ENCODE data around the gene CDH9.

Gene CDH9

DNA sequence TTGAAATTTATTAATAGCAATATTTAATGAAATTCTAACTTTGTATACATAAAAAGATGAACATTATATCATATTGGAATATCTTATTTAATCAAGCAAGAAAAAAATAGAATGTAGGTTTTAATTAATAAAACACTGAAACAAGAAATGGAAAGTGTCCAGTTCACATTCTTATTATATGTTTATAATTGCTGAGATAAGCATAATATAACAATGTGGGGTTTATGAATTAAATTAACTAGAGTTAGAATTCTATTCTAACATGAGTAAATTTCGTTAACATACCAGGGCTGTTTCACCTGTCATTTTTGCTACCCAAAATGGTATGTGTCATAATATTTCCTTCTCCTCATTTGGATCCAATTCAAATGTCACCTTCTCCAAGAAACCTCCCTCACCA, 12.3 kb downstream of the CDH9 start:
- H3K4me3 ChIP-seq (ENCODE audit: low read length in 2 of 2) = no peak overlapping the region
- no peak overlapping the region for H3K27ac ChIP-seq (ENCODE audit: low read depth in 2 of 2, low read length in 2 of 2)
- H3K9ac ChIP-seq (ENCODE audit: low read depth in 1 of 2, low read length in 2 of 2) = no peak overlapping the region
- H3K9me3 ChIP-seq (ENCODE audit: control insufficient read depth in 2 of 2, low read length in 2 of 2) = no peaks in the 10 kb centered on the region
- no peaks in the 10 kb centered on the region for H3K4me1 ChIP-seq (ENCODE audit: control insufficient read depth in 2 of 2, insufficient read depth in 2 of 2, low read length in 2 of 2)
- no peaks in the 10 kb centered on the region for H3K36me3 ChIP-seq (ENCODE audit: control insufficient read depth in 2 of 2, insufficient read depth in 2 of 2, low read length in 2 of 2)
- no peaks in the 10 kb centered on the region for H3K27me3 ChIP-seq (ENCODE audit: control insufficient read depth in 2 of 2, insufficient read depth in 2 of 2, low read length in 2 of 2)

DNA sequence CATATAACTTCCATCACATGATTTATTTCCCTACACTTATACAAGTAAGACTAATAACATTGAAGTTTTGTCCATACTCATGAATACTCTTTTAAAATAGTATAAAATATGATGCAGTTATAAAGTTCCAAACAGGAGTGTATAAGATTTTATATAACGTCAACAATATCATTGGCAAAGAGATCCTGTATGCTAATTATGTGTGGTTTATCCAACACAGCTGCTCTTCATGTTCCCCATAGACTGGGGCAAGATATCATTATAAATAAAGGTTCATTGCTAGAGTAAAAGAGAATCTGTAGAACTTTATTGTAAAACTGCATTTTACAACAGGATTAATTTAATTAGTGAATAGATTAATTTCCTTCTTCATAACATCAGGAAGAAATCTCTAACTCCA, 16.9 kb downstream of the CDH9 start:
- H3K27ac ChIP-seq (ENCODE audit: low read depth in 2 of 2, low read length in 2 of 2) = no peak overlapping the region

DNA sequence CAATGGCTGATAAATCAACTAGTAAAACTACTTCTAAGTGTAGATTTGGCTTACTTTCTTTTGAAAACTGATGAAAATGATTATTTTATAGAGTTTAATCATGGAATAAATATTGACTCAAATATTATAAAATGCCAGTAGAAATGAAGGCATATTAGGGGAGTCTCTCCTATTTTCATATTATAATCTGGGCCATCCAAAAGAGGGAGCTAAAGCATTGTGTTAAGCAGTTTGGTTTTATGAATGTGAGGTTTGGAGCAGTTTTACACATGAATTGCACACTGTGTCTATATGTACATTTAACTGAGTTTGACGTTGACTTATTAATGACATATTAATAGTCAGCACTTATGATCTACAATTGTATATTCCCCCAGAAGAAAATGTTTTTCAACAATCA, 17.4 kb downstream of the CDH9 start:
- H3K9ac ChIP-seq (ENCODE audit: low read depth in 1 of 2, low read length in 2 of 2) = no peak overlapping the region
- no peaks in the 10 kb centered on the region for H3K27me3 ChIP-seq (ENCODE audit: control insufficient read depth in 2 of 2, insufficient read depth in 2 of 2, low read length in 2 of 2)
- H3K36me3 ChIP-seq (ENCODE audit: control insufficient read depth in 2 of 2, insufficient read depth in 2 of 2, low read length in 2 of 2) = no peaks in the 10 kb centered on the region
- no peak overlapping the region for H3K4me3 ChIP-seq (ENCODE audit: low read length in 2 of 2)
- H3K4me1 ChIP-seq (ENCODE audit: control insufficient read depth in 2 of 2, insufficient read depth in 2 of 2, low read length in 2 of 2) = no peaks in the 10 kb centered on the region
- H3K27ac ChIP-seq (ENCODE audit: low read depth in 2 of 2, low read length in 2 of 2) = no peak overlapping the region
- H3K9me3 ChIP-seq (ENCODE audit: control insufficient read depth in 2 of 2, low read length in 2 of 2) = no peaks in the 10 kb centered on the region

More for the DNA sequence above, 16.9 kb downstream of the CDH9 start:
- Histone ChIP-seq H3K4me1 (ENCODE audit: control insufficient read depth in 2 of 2, insufficient read depth in 2 of 2, low read length in 2 of 2) (no peaks in the 10 kb centered on the region), H3K36me3 (ENCODE audit: control insufficient read depth in 2 of 2, insufficient read depth in 2 of 2, low read length in 2 of 2) (no peaks in the 10 kb centered on the region), H3K9me3 (ENCODE audit: control insufficient read depth in 2 of 2, low read length in 2 of 2) (no peaks in the 10 kb centered on the region), H3K27me3 (ENCODE audit: control insufficient read depth in 2 of 2, insufficient read depth in 2 of 2, low read length in 2 of 2) (no peaks in the 10 kb centered on the region), H3K4me3 (ENCODE audit: low read length in 2 of 2) (no peak overlapping the region), H3K9ac (ENCODE audit: low read depth in 1 of 2, low read length in 2 of 2) (no peak overlapping the region)

DNA sequence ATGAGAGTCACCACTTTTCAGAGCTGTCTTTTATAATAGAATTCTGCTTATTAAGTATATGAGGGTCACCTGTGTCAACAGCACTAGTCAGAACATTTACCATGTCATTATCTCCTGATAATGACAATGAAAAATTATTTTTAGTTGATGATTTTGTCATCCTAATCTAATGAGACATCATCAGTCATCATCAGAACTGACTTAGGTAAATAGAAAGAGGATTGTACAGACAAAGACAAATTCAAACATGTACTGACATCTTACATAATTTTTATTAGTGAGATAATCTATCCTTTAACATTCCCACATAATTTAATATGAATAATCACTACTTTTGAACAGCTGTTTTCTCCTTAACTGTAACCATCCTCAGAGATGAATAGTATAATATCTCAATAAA, 22.6 kb downstream of the CDH9 start:
- Histone ChIP-seq H3K9me3 (ENCODE audit: control insufficient read depth in 2 of 2, low read length in 2 of 2) (peaks cover 0 to 2% of the 10 kb centered on the region in 2 donors), H3K4me3 (ENCODE audit: low read length in 2 of 2) (no peak overlapping the region), H3K27ac (ENCODE audit: low read depth in 2 of 2, low read length in 2 of 2) (no peak overlapping the region), H3K36me3 (ENCODE audit: control insufficient read depth in 2 of 2, insufficient read depth in 2 of 2, low read length in 2 of 2) (no peaks in the 10 kb centered on the region), H3K4me1 (ENCODE audit: control insufficient read depth in 2 of 2, insufficient read depth in 2 of 2, low read length in 2 of 2) (no peaks in the 10 kb centered on the region), H3K27me3 (ENCODE audit: control insufficient read depth in 2 of 2, insufficient read depth in 2 of 2, low read length in 2 of 2) (no peaks in the 10 kb centered on the region), H3K9ac (ENCODE audit: low read depth in 1 of 2, low read length in 2 of 2) (no peak overlapping the region)

DNA sequence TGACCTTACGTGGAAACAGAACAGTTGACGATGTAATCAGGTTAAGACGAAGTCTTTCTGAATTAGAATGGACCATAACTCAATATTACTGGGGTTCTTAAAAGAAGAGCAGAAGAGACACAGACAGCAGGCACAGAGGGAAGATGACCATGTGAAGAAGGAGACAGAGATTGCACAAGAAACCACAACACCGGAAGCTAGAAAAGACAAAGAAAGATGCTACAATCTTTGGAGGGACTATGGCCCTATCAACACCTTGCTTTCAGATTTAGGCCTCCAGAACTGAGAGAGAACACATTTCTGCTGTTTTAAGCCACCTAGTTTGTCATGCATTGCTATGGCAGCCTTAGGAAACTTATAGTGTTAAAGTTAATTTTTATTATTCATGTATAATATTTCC, 27.1 kb downstream of the CDH9 start:
- H3K36me3 ChIP-seq (ENCODE audit: control insufficient read depth in 2 of 2, insufficient read depth in 2 of 2, low read length in 2 of 2) = no peaks in the 10 kb centered on the region
- H3K27me3 ChIP-seq (ENCODE audit: control insufficient read depth in 2 of 2, insufficient read depth in 2 of 2, low read length in 2 of 2) = no peaks in the 10 kb centered on the region
- H3K4me3 ChIP-seq (ENCODE audit: low read length in 2 of 2) = no peak overlapping the region
- H3K27ac ChIP-seq (ENCODE audit: low read depth in 2 of 2, low read length in 2 of 2) = no peak overlapping the region
- no peak overlapping the region for H3K9ac ChIP-seq (ENCODE audit: low read depth in 1 of 2, low read length in 2 of 2)
- H3K9me3 ChIP-seq (ENCODE audit: control insufficient read depth in 2 of 2, low read length in 2 of 2) = peaks cover 0 to 2% of the 10 kb centered on the region in 2 donors
- H3K4me1 ChIP-seq (ENCODE audit: control insufficient read depth in 2 of 2, insufficient read depth in 2 of 2, low read length in 2 of 2) = no peaks in the 10 kb centered on the region

DNA sequence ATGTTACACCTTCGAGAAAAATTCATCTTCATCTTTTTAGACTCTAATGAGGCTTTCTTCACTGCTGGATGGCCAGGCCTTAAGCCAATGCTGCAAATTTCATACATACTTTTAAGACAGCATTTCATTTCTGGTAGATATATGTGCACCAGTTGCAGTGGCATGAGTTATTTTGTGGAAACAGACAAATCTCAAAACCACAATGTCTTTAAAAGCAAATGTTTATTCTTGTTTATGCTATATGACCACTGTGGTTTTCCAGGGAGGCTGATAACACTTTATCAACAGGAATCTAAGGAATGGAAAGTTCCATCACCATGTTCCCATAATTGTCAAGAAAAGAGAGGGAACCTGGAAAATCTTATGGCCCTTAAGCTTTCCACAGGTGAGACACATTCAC, 27.7 kb downstream of the CDH9 start:
- no peaks in the 10 kb centered on the region for H3K36me3 ChIP-seq (ENCODE audit: control insufficient read depth in 2 of 2, insufficient read depth in 2 of 2, low read length in 2 of 2)
- H3K9me3 ChIP-seq (ENCODE audit: control insufficient read depth in 2 of 2, low read length in 2 of 2) = peaks cover 0 to 2% of the 10 kb centered on the region in 2 donors
- H3K4me1 ChIP-seq (ENCODE audit: control insufficient read depth in 2 of 2, insufficient read depth in 2 of 2, low read length in 2 of 2) = no peaks in the 10 kb centered on the region
- no peak overlapping the region for H3K9ac ChIP-seq (ENCODE audit: low read depth in 1 of 2, low read length in 2 of 2)
- H3K4me3 ChIP-seq (ENCODE audit: low read length in 2 of 2) = no peak overlapping the region
- no peak overlapping the region for H3K27ac ChIP-seq (ENCODE audit: low read depth in 2 of 2, low read length in 2 of 2)
- no peaks in the 10 kb centered on the region for H3K27me3 ChIP-seq (ENCODE audit: control insufficient read depth in 2 of 2, insufficient read depth in 2 of 2, low read length in 2 of 2)

DNA sequence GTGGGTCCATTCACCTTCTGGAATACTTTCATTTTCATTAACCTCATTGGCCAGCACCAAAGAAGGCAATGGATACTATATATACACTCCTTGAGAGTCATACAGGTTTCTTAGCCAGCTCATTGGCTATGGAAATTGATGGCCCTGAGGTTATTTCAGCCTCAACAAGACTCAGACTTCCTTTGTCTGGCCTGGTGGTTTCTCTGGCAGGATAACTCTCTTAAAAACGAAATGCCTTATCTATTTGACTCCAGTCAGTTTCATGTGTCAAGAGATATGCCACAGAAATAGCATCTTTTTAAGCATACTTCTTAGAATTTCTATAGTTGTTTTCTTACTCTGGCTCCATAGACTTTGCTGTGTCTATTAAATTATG, 28.9 kb downstream of the CDH9 start:
- H3K9ac ChIP-seq (ENCODE audit: low read depth in 1 of 2, low read length in 2 of 2) = no peak overlapping the region
- H3K36me3 ChIP-seq (ENCODE audit: control insufficient read depth in 2 of 2, insufficient read depth in 2 of 2, low read length in 2 of 2) = no peaks in the 10 kb centered on the region
- H3K4me1 ChIP-seq (ENCODE audit: control insufficient read depth in 2 of 2, insufficient read depth in 2 of 2, low read length in 2 of 2) = no peaks in the 10 kb centered on the region
- no peak overlapping the region for H3K4me3 ChIP-seq (ENCODE audit: low read length in 2 of 2)
- no peaks in the 10 kb centered on the region for H3K27me3 ChIP-seq (ENCODE audit: control insufficient read depth in 2 of 2, insufficient read depth in 2 of 2, low read length in 2 of 2)
- H3K9me3 ChIP-seq (ENCODE audit: control insufficient read depth in 2 of 2, low read length in 2 of 2) = peaks cover 0 to 2% of the 10 kb centered on the region in 2 donors
- H3K27ac ChIP-seq (ENCODE audit: low read depth in 2 of 2, low read length in 2 of 2) = no peak overlapping the region

DNA sequence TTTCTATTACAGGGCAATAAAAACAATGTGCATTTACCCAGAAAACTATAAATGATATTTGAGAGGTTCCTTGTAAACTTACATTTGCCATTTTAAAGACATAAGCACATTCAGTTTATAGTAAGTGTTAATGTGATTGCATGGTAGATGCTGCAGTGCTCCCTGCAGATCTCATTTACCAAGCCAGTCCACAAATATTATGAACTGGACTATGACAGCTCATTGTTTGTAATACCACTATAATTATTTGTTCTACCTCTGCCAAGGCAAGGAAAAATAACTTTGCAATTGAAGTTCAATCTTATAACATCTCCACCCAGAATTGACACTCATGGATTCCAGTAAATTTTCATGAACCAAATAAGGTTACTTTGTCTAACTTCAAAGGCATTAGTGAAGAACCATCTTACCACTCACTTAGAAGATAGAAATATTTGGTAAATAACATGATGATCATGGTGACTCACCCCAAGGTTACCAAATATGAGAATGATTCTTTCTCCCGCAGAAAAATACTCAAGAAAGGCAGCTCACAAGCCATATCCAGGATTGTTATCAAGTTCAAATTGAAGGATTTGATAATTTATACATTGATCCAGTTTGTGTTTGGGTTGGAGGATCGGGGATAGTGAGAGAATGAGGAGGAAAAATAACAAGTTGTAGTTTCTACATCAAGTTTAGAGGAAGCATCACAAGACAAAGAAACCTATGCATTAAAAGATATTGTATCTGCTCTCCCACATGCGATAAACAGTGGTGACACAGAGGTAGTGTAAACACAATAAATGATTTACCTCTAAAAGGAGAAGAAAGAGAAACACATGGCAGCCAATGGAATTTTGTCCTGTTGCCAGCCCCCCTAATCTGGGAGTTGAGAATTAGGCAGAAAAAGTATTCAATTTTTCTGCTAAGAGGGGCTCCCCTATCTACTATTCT, 29.5 kb downstream of the CDH9 start:
- Histone ChIP-seq H3K27ac (ENCODE audit: low read depth in 2 of 2, low read length in 2 of 2) (no peak overlapping the region), H3K4me3 (ENCODE audit: low read length in 2 of 2) (no peak overlapping the region), H3K27me3 (ENCODE audit: control insufficient read depth in 2 of 2, insufficient read depth in 2 of 2, low read length in 2 of 2) (no peaks in the 10 kb centered on the region), H3K36me3 (ENCODE audit: control insufficient read depth in 2 of 2, insufficient read depth in 2 of 2, low read length in 2 of 2) (no peaks in the 10 kb centered on the region), H3K9ac (ENCODE audit: low read depth in 1 of 2, low read length in 2 of 2) (no peak overlapping the region), H3K9me3 (ENCODE audit: control insufficient read depth in 2 of 2, low read length in 2 of 2) (peaks cover under 1 to 2% of the 10 kb centered on the region in 2 donors), H3K4me1 (ENCODE audit: control insufficient read depth in 2 of 2, insufficient read depth in 2 of 2, low read length in 2 of 2) (no peaks in the 10 kb centered on the region)

DNA sequence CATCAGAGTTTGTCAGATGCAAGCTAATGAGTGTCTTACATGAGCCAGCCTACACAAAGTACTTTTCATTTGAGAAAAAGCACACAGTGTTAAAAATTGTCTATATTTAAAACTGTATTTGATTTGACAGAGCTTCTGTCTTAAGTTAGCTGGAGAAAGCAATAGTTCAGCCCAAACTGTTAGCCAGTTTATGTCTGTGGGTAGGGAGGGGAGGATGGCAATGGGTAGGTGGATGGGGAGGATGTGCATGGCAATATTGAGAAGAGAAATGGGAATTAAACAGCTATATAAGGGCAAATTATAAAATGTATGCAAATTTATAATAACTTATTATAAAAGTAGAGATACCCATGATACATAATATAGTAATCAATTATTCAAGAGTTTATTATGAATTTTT, 31.3 kb downstream of the CDH9 start:
- no peaks in the 10 kb centered on the region for H3K4me1 ChIP-seq (ENCODE audit: control insufficient read depth in 2 of 2, insufficient read depth in 2 of 2, low read length in 2 of 2)
- peaks cover 0 to 2% of the 10 kb centered on the region in 2 donors for H3K9me3 ChIP-seq (ENCODE audit: control insufficient read depth in 2 of 2, low read length in 2 of 2)
- no peak overlapping the region for H3K27ac ChIP-seq (ENCODE audit: low read depth in 2 of 2, low read length in 2 of 2)
- H3K4me3 ChIP-seq (ENCODE audit: low read length in 2 of 2) = no peak overlapping the region
- no peak overlapping the region for H3K9ac ChIP-seq (ENCODE audit: low read depth in 1 of 2, low read length in 2 of 2)
- H3K36me3 ChIP-seq (ENCODE audit: control insufficient read depth in 2 of 2, insufficient read depth in 2 of 2, low read length in 2 of 2) = no peaks in the 10 kb centered on the region
- H3K27me3 ChIP-seq (ENCODE audit: control insufficient read depth in 2 of 2, insufficient read depth in 2 of 2, low read length in 2 of 2) = no peaks in the 10 kb centered on the region

DNA sequence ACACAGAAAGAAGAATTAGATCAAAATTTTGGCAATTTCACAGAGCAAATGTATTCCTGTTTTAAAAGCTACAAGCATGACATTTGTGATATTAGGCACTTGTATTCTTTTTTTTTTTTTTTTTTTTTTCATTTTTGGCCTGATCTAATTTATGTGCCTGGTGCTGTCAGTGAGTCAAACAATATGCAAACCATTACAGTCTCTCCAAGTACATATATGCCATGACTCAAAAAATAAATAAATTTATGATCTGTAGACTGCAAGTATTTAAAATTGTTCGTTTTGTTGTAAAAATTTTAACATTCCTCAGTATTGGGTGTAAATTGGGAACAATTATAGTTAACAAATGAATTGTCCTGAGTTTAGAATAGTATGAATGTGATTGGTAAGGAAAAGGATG, 51.4 kb downstream of the CDH9 start:
- Histone ChIP-seq H3K9me3 (ENCODE audit: control insufficient read depth in 2 of 2, low read length in 2 of 2) (peaks cover 0 to 3% of the 10 kb centered on the region in 2 donors), H3K27ac (ENCODE audit: low read depth in 2 of 2, low read length in 2 of 2) (no peak overlapping the region), H3K9ac (ENCODE audit: low read depth in 1 of 2, low read length in 2 of 2) (no peak overlapping the region), H3K4me1 (ENCODE audit: control insufficient read depth in 2 of 2, insufficient read depth in 2 of 2, low read length in 2 of 2) (no peaks in the 10 kb centered on the region), H3K36me3 (ENCODE audit: control insufficient read depth in 2 of 2, insufficient read depth in 2 of 2, low read length in 2 of 2) (no peaks in the 10 kb centered on the region), H3K4me3 (ENCODE audit: low read length in 2 of 2) (no peak overlapping the region), H3K27me3 (ENCODE audit: control insufficient read depth in 2 of 2, insufficient read depth in 2 of 2, low read length in 2 of 2) (no peaks in the 10 kb centered on the region)
